CD4-positive, alpha-beta T cell treated with Interleukin-6 at 100 ng/mL for 8 hours (primary cell): ENCODE data around the gene TFB2M.
"Not testable (repeated sequence)": the region's sequence is repeated elsewhere in the genome, so short reads cannot be mapped to it uniquely, and the experiment has no call there.

Experiments used
- DNase-seq: peaks from one replicate; pipeline ENCODE4 v3.0.0-alpha.2; 2020; ENCODE audit warnings: mixed read lengths, low spot score

TFB2M gene

GRCh38 chr1:246583056-246583440 lies 17.0 kb upstream of the TFB2M start:
- DNase-seq, result no peak

GRCh38 chr1:246582301-246583055 lies 16.4 kb upstream of the TFB2M start:
- DNase-seq, result no peak

- DNase-seq, result no peak
Measured at GRCh38 chr1:246580497-246581370, 14.7 kb upstream of the TFB2M start.

- no peak for DNase-seq
Measured at GRCh38 chr1:246579818-246580217, 13.8 kb upstream of the TFB2M start.

- no peak for DNase-seq
Measured at GRCh38 chr1:246577720-246578106, 11.7 kb upstream of the TFB2M start.

- peak; percentile 12 for DNase-seq
Measured at GRCh38 chr1:246577082-246577719, 11.1 kb upstream of the TFB2M start.

GRCh38 chr1:246576709-246577032 lies 10.6 kb upstream of the TFB2M start:
- DNase-seq, result no peak

- DNase-seq, result no peak
Measured at GRCh38 chr1:246573491-246573890, 7.4 kb upstream of the TFB2M start.

- DNase-seq, result no peak
Measured at GRCh38 chr1:246572785-246573184, 6.7 kb upstream of the TFB2M start.

GRCh38 chr1:246571953-246572352 lies 5.9 kb upstream of the TFB2M start:
- no peak for DNase-seq

GRCh38 chr1:246571309-246571708 lies 5.2 kb upstream of the TFB2M start:
- DNase-seq, result peak; percentile 18

GRCh38 chr1:246569248-246570238 lies 3.5 kb upstream of the TFB2M start:
- DNase-seq, result peak; percentile 42

GRCh38 chr1:246567646-246568235 lies 1.7 kb upstream of the TFB2M start:
- DNase-seq, result no peak

GRCh38 chr1:246566813-246567645 lies 968 bp upstream of the TFB2M start:
- peak; percentile 20 for DNase-seq

GRCh38 chr1:246565751-246566127 lies 322 bp downstream of the TFB2M start:
- DNase-seq, result no peak

- DNase-seq, result no peak
Measured at GRCh38 chr1:246564839-246565750, 966 bp downstream of the TFB2M start.

GRCh38 chr1:246560833-246561232 lies 5.2 kb downstream of the TFB2M start:
- DNase-seq, result not testable (repeated sequence)

GRCh38 chr1:246559310-246559709 lies 6.8 kb downstream of the TFB2M start:
- no peak for DNase-seq

GRCh38 chr1:246558041-246558440 lies 8.0 kb downstream of the TFB2M start:
- DNase-seq, result no peak
